Measurements from ENCODE around the gene AMH.

DNA sequence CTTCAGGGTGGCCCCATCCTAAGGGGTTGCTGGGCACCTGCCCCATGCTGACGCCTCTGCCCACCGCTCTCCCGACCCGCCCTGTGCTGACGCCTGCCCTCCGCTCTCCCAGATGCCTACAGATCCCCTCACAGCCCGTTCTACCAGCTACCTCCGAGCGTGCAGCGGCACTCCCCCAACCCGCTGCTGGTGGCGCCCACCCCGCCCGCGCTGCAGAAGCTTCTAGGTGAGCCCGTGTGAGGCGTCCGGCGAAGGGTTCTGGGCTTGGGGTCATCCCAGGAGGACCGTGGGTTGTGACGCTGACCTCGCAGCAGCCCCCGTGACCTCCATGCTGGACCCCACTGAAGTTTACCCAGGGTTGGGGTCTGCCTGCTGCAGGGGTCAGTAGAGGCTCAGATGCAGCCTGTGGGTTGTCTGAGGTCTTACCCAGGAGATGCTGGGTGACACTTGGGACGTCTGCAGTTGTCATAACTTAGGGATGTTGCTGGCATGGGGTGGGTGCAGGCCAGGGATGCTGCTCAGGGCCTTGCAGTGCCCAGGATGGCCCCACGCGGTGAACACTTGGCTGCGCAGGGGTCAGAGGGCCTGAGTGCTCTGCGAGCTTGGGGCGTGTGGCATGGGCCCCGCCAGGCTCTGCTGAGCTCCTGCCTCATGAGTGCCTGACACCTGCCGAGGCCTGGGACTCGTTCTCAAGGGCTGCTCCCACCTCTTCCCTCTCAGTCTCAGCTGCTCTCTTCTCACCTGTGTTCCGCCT lies 38.0 kb upstream of the AMH start:
- TF ChIP-seq, protein P1, sequence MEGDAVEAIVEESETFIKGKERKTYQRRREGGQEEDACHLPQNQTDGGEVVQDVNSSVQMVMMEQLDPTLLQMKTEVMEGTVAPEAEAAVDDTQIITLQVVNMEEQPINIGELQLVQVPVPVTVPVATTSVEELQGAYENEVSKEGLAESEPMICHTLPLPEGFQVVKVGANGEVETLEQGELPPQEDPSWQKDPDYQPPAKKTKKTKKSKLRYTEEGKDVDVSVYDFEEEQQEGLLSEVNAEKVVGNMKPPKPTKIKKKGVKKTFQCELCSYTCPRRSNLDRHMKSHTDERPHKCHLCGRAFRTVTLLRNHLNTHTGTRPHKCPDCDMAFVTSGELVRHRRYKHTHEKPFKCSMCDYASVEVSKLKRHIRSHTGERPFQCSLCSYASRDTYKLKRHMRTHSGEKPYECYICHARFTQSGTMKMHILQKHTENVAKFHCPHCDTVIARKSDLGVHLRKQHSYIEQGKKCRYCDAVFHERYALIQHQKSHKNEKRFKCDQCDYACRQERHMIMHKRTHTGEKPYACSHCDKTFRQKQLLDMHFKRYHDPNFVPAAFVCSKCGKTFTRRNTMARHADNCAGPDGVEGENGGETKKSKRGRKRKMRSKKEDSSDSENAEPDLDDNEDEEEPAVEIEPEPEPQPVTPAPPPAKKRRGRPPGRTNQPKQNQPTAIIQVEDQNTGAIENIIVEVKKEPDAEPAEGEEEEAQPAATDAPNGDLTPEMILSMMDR (IDR thresholded peaks at IDR 0.05) = no peak
- no peak for TF ChIP-seq EZH2 (IDR thresholded peaks at IDR 0.05)
- TF ChIP-seq EZH2phosphoT487 (IDR thresholded peaks at IDR 0.05) = no peak
